Measurements from ENCODE around the gene SLC39A7. TPM values are rescaled to one million over a fixed set of nuclear protein-coding genes. Genes with fewer than 3 reads are reported as not detected.
A peak's percentile ranks its signal among the peaks of the same experiment; 100 is the strongest.

The SLC39A7 gene
- total and polyA plus RNA-seq, 8 donors = 9.3 to 119 (median 61.2) TPM

DNA sequence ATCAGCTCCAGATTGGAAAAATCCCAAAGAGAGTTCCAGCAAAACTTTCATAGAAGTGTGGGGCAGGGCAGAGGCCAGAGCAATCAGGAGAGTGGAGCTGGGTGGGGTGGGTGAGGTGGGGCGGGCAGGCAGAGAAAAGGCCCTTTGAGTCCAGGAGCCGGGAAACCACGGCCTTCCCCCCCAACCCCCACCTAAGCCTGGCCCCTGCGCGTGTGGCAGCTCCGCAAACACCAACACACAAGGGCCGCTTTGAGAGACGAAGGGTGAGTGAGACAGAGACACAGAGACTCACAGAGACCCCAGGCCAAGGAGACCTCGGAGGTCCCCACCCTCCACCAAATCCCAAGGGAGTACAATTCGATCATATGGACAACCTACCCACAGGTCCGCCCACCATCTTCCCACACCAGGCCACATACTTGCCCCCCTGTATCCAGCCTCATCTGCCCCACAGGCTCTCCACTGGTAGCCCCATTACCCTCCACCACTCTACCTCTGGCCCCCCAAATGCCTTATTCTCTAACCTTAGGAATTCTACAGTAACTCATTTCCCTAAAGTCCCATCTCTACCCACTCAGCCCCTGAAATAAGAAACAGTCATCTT is 10.1 kb upstream of the SLC39A7 start:
- WGBS, 5 donors = 66 to 81% (median 72%) methylated on average over 9 to 11 of the region's 11 CpGs

DNA sequence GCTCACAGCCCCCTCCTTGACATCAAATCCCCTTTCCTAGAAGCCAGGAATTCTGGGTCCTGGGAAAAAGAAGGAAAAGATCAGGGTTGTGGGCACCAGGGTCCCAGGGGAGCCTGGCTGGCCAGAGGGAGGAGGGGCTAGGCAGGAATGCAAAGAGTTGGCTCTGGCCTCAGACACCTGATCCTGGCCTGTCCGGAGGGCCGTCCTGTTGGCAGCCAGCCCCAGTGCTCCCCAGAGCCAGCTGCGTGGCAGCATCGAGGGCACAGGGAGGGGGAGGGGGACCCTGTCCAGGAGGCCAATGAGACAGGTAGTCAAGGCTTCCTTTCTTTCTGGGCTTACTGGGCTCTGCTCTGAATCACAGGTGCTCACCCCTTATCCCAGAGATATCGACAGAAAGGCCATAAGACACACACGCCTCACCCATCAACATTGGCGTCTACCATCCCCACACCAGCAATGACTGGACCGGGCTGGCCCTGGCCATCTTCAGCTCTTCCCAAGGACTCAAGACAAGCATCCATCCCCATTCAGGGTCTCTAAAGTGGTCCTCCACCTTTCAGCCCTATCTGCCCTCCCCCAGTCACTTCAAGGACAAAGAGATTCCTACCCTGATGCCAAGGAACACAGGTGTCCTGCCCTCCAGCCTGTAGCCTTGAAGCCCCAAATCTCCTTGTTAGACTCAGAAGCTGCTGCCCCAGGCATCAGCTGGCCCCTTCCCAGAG is 9.1 kb upstream of the SLC39A7 start:
- peak in 1 of 2 donors; percentile 34 for DNase-seq
- Histone ChIP-seq H3K36me3 (peaks cover 26 to 28% (median 27%) of the 10 kb centered on the region in 4 donors), H3K27me3 (peaks cover 0 to 41% (median 18%) of the 10 kb centered on the region in 3 donors), H3K9me3 (no peaks in the 10 kb centered on the region), H3K4me3 (no peak overlapping the region), H3K27ac (no peak overlapping the region), H3K4me1 (peaks cover 12 to 23% (median 17%) of the 10 kb centered on the region in 4 donors)
- TF ChIP-seq EP300 (IDR thresholded peaks at IDR 0.05) = no peak
- no peak for TF ChIP-seq POLR2A (IDR thresholded peaks at IDR 0.05)
- TF ChIP-seq POLR2AphosphoS5 (IDR thresholded peaks at IDR 0.05) = no peak
- TF ChIP-seq, protein P1, sequence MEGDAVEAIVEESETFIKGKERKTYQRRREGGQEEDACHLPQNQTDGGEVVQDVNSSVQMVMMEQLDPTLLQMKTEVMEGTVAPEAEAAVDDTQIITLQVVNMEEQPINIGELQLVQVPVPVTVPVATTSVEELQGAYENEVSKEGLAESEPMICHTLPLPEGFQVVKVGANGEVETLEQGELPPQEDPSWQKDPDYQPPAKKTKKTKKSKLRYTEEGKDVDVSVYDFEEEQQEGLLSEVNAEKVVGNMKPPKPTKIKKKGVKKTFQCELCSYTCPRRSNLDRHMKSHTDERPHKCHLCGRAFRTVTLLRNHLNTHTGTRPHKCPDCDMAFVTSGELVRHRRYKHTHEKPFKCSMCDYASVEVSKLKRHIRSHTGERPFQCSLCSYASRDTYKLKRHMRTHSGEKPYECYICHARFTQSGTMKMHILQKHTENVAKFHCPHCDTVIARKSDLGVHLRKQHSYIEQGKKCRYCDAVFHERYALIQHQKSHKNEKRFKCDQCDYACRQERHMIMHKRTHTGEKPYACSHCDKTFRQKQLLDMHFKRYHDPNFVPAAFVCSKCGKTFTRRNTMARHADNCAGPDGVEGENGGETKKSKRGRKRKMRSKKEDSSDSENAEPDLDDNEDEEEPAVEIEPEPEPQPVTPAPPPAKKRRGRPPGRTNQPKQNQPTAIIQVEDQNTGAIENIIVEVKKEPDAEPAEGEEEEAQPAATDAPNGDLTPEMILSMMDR (IDR thresholded peaks at IDR 0.05) = no peak
- 41 to 74% (median 46%) methylated on average over 4 to 8 of the region's 8 CpGs for WGBS, 5 donors
- intact Hi-C loops (cut with DNase I; ENCODE audit: low total_unique reads) = no loop called here

More for the DNA sequence above, 10.1 kb upstream of the SLC39A7 start:
- Histone ChIP-seq H3K9me3 (no peaks in the 10 kb centered on the region), H3K36me3 (peaks cover 17 to 18% (median 17%) of the 10 kb centered on the region in 4 donors), H3K27me3 (peaks cover 0 to 41% (median 18%) of the 10 kb centered on the region in 3 donors), H3K4me1 (peaks cover 12 to 23% (median 17%) of the 10 kb centered on the region in 4 donors), H3K27ac (no peak overlapping the region), H3K4me3 (no peak overlapping the region)
- TF ChIP-seq EP300 (IDR thresholded peaks at IDR 0.05) (no peak), POLR2A (IDR thresholded peaks at IDR 0.05) (no peak), POLR2AphosphoS5 (IDR thresholded peaks at IDR 0.05) (no peak)
- TF ChIP-seq, protein P1 (IDR thresholded peaks at IDR 0.05) = no peak
- DNase-seq = no peak
- intact Hi-C loops (cut with DNase I; ENCODE audit: low total_unique reads) = no loop called here

DNA sequence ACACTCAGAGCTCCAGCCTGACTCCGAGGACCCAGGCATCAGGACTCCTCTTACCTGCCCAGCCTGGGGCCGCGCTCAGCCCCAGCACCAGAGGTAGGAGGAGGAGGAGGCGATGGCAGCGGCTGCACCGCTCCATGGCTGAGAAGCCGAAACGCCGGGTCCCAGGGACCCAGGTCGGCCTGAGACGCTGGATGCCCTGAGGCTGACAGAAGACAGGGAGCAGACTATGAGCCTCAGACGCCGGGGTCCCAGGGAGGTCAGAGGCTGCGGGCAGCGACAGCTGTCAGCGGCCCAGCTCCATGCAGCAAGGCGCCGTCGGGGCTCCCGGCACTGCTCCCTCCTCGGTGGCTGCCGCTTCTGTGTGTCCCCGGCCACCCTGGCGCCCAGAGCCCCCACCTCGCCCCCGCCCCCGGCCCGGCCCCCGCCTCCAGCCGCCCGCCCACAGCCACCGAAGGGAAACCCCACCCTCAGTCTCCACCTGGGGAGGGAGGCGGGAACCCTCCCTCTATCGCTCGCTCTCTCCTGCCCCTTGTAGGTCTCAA is 8.5 kb upstream of the SLC39A7 start, which contains the start of gene COL11A2:
Gene COL11A2 (minus strand): TSS at position 363 of the 542 bp plus-strand sequence. CDS start 227 bp downstream, at position 136.
- DNase-seq = peak in 1 of 2 donors; percentile 45
- peaks cover 31 to 34% (median 33%) of the 10 kb centered on the region in 4 donors for H3K36me3 ChIP-seq
- peak within 1 kb of the TSS in 3 of 5 donors; percentile 10 to 71 (median 29) for H3K27ac ChIP-seq
- TF ChIP-seq POLR2AphosphoS5 (IDR thresholded peaks at IDR 0.05) (no peak), EP300 (IDR thresholded peaks at IDR 0.05) (no peak), POLR2A (IDR thresholded peaks at IDR 0.05) (no peak)
- TF ChIP-seq, protein P1 (IDR thresholded peaks at IDR 0.05) = no peak
- no peaks in the 10 kb centered on the region for H3K9me3 ChIP-seq
- H3K27me3 ChIP-seq = peaks cover 0 to 41% (median 18%) of the 10 kb centered on the region in 3 donors
- intact Hi-C loops (cut with DNase I; ENCODE audit: low total_unique reads) = no loop called here
- 5 to 13% (median 12%) methylated on average over 23 to 35 of the region's 35 CpGs for WGBS, 5 donors
- peaks cover 15 to 25% (median 19%) of the 10 kb centered on the region in 4 donors for H3K4me1 ChIP-seq
- peak within 1 kb of the TSS; percentile 41 to 43 (median 41) for H3K4me3 ChIP-seq

All from stomach (tissue), 9 donors.